HG02981 (cell line): ENCODE measurements around the gene DDX39B.

ENCODE experiments used
- ATAC-seq: cut with Tn5 transposase; IDR thresholded peaks from one replicate; pipeline ENCODE4 v1.9.1; 2021; ENCODE audit warnings: mild to moderate bottlenecking, moderate library complexity; ENCODE audit not compliant: unreplicated experiment

Gene DDX39B

DNA sequence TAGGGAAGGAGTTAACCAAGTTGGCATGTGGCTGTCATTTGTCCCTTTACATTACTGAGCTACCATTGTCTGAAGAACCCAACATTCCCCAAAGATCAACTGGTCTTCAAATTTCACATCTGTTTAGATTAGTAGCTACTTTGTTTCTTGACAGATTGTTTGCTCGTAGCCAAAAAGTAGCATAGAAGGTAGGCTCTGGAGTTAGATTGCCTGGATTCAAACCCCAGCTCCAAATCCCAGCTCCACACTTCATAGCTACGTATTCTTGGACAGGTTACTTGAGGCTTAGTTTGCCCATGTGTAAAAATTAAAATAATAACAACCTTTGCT, 6.7 kb upstream of the DDX39B start:
- no peak for ATAC-seq

DNA sequence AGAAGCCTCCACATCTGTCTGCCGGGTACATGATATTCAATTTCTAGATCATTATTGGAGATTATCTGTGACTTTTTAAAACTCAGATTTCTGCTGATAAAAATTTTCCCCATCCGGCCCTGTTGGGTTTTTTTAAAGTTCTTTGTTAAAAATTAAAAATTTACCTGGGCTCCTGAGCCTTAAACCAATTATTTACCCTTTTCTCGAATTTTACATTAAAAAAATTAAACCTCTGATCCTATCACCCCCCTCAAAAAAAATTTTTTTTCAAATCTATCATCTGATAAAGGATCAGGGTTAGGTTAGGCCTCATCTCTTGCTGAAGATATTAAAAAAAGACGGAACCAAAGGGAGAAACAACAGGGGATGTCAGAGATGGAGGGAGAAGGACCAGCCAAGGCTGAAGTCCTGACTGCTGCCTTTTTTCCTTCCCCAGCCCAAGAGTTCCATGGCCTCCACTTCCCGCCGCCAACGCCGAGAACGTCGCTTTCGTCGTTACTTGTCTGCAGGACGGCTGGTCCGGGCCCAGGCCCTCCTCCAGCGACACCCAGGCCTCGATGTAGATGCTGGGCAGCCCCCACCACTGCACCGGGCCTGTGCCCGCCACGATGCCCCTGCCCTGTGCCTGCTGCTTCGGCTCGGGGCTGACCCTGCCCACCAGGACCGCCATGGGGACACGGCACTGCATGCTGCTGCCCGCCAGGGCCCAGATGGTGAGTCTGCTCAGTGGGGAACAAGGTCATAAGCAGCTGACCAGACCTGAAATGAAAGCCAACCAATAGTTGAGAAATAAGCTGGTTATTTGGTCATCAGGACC, 6.1 kb upstream of the DDX39B start:
- ATAC-seq, result no peak

DNA sequence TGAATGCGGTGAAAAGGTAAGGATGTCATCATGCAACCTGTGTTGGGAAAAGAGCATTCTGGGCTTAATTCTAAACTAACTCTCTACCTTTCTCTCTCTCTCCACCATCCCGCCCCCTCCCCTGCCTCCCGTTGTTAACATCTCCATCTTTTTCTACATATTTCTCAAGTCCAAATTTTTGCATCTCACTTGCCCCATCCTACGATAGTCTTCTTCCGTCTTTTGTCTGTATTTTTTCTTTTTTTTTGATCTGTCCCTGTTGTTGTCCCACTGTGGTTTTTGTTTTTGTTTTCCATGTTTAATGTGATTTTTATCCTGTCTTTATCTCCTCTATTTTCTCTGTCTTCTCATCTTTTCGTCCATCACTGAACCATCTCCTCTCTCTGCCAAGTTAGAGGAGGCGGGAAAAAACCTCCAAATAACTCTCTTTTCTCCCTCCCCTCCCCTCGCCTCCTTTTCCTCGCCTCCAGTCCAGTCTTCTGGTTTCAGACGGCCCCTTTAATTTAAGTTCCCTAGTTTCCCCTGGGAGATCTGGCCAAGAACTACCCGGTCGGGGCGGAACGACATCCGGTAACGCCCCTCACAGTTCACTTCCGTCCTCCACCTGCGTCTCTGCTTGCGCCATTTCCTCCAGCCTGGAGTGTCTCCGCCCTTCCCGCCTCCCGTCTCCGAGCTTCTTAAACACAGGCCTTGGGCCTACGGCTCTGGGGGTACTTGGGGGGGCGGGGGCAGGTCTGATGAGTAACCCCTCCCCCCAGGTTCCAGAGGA, 5.3 kb upstream of the DDX39B start, which contains the start of gene NFKBIL1:
NFKBIL1 (plus strand) TSS at position 651 of the 769 bp plus-strand sequence; CDS start at position 738, 87 bp downstream.
- peak; percentile 61 for ATAC-seq

DNA sequence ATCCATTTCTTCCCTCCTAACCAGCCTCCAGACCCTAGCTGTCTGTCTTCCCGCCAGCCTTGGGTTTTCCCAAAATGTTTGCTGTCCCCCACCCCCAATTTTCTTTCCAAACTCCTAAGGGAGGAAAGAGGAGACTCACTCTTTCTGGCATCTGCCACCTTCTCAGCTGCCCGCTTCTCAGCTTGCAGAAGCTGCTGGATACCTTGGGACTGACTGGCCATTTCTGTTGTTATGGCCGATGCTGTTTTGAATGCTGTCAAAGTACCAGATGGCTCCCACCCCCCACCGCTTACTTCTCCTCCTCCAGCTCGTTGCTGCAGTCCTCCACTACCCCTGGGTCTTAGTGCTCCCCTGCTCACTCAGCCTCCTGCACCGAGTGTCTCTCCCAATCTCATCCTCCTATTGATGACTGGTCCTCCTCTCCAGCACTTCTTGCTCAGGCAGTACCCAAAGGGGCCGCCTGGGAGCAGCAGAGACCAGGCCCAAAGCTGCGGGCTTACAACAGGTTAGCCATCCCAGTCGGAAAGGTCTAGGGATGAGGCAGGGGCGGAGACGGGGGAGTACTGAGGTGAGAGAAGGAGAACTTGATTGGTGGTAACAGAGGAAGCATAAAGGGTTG, 4.6 kb upstream of the DDX39B start, which contains the start of gene ATP6V1G2:
ATP6V1G2 (minus strand) TSS at position 270 of the 619 bp plus-strand sequence; CDS start at position 221, 49 bp downstream.
- peak; percentile 34 for ATAC-seq

DNA sequence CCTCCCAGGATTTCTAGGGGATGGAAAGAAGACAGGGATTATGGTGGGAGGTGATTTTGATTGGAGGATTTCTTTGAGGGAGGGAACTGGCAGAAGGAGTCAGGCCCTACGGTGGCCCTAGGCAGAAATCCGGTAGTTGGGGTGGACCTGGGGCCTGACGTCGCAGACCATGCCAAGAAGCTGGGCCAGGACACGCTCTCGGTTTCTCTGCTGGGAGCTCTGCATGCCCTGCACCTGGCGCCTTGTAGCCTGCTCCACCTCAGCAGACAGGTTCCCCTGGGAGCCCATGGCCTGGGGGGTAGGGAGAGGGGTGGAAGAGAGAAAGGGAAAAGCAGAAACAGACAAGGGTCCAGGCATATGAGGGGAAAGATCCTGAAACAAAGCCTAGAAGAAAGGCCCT, 3.5 kb upstream of the DDX39B start:
- no peak for ATAC-seq

DNA sequence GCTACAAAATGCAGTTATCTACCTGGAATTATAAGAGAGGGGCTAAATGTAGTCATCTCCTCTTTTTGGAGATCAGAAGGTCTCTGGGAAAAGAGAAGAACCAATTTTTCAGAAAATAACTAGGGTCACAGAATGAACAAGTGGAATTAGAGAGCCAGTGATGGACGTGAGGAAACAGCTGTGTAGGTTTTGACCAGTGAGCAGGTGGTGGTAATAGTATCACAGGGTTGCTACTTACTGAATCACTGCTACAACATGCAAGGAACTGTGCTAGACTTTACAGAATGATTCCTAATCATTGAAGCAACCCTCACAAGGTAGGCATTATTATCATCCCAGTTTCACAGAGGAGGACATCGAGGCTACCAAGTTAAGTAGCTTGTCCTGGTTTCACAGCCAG, 2.9 kb upstream of the DDX39B start:
- no peak for ATAC-seq

DNA sequence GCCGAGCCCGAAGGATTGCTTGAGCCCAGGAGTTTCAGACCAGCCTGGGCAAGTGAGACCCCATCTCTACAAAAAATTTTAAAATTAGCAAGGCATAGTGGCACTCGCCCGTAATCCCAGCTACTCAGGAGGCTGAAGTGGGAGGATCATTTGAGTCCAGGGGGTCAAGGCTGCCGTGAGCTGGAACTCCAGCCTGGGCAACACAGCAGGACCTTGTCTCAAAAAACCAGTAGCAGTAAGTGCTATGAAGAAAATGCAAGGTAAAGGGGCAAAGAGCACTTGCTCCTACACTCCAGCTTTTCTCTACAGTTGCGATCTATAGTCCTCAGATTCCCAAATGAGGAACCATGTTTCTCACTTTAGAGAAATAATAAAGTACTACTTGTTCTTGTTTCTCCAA, 1.8 kb upstream of the DDX39B start:
- no peak for ATAC-seq

DNA sequence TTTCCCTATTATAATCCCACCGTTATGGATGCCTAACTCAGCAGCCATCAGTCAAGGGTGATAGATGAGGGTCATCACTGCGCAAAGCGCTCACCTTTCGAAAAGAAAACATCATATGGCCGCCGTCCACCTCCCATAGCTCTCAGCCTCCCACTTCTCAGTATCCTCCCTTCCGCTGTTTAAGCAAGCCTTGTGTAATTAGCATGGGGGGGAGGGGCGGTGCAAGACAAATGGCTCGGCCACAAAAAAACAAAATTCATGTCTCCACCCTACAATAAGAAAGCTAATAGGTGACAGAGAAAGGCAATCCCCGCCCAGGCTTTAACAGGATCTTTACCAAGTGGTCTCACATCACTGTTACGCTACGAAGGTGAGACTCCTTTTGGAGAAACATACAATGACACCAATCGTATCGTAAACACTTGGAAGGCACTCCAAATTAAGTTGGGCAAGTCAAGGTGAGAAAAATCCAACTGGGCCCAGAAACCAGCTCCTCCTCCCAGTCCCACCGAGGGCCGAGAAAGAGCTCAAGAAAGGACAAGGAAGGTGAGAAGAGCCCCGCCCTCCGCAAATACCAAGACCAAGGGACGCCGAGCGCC, 645 bp downstream of the DDX39B start:
- no peak for ATAC-seq

DNA sequence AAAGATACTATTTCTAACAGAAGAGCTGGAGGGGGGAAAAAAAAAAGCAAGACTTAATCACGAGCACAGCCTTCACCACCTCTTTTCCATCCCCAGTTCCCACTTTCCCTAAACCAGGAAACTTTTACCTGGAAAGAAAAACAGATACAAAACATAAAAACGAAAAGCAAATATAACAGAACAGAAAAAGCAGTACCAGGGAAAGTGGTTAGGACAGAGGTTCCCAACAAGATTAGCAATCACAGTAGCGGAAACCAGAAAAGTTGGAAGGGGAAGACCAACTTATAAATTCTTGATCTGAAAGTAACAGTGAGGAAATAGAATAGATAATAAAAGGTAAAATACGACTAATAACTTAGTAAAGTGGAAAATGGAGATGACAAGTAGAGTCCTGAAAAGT, 1.2 kb downstream of the DDX39B start:
- ATAC-seq, result no peak

DNA sequence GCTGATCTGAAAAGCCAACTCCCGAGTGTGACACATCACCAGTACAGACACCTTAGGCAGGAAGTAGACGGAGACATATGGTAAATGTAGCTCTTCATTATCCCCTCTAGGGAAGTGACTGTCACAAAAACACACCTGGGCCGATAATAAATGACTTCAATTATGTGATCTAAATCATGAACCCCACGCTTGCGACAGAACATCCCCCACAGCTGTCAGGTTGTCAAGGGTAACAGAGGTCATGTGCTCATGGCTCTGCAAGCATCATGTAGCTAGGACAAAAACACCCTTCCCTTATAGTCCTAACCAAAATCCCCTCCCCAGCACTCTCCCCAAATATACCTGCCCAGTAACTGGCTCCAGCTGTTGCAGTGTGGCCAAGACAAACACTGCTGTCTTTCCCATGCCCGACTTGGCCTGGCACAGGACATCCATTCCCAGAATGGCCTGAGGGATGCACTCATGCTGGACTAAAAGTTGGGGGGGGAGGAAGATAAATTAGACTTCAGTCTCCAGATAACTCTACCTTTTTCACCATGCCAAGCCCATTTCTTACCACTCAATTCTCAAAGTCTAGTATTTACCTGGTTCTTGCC, 2.9 kb downstream of the DDX39B start:
- ATAC-seq, result no peak

DNA sequence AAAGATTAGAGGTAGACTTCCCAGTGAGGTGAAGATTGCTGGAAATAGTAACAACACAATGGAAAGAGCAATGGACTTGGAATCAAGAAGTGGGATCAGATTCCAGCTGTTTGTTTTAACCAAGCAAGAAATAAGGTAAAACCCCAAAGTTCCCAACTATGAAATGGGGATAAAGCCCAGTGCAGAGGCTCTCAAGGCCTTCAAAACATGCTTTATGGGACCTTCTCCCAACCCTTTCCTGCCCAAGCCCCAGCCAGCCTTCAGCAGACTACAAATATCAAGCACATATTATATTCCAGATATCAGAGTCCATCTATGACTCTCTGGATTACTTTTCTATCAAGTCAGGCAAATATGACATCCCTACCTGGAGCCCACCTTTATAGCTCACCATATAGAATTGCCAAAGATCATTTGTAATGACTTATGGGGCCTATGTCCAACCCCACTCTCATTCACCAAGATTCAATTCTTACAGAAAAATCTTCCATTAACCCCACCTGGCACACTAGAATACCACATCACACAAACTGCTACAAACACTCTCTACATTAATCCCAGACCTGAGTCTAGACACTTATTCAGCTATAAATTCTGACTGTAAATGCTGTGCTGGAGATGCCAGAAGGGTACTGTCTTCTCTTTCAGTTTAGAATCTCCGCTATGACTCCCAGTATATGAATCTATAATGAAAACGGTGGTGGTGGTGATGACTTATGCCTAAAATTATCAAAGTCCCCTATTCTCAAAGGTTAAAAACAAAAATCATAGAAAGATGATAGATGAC, 6.1 kb downstream of the DDX39B start:
- no peak for ATAC-seq

DNA sequence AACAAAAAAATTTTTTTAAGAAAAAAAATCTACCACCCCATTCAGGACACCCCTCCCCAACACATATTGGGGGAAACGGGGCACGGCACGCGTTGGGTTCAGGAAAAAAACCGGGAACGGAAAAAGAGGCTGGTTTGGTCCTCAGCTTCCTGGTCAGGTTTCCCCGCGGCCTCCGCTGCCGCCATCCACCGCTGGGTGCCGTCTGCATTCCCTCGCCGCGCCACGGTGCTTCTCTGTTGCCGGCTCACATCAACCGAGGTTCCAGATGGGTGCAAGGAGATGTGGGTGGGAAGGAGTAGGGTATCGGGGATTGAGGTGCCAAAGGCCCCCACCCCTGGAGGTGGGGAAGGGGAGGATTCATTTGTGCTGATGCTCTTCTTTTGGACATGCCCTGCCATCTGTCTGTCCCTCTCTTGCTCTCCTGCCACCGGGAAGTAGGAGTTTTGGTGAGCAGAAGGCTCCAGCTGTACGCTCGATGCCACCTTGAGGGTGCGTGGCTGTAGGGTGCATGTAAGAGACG, 7.2 kb downstream of the DDX39B start:
- ATAC-seq, result no peak

DNA sequence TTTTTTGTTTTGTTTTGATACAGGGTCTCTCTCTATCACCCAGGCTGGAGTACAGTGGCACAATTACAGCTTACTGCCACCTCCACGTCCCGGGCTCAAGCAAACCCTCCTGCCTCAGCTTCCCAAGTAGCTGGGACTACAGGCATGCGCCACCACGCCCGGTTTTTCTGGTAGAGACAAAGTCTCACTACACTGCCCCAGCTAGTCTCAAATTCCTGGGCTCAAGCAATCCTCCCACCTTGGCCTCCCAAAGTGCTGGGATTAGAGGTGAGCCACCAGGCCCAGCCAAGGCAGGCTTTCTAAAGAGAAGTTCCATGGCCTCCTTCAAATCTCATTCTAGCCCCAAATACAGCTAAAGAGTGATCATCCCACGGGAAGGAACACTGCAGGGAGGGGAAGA, 7.8 kb downstream of the DDX39B start:
- ATAC-seq, result no peak

DNA sequence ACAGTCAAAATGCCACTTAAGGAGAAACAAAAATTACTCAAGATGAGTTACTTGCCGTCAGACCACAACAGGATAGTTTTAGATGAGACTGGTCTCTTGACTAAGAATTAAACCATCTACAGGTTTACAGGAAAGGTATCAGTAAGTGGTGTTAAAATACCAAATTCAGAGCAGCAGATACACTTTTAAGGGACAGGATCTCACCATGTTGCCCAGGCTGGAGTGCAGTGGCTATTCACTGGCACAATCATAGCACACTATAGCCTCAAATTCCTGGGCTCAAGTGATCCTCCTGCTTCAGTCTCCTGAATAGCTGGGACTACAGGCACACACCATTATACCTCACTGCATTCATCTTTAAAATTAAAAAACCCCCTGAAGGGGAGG, 8.4 kb downstream of the DDX39B start:
- no peak for ATAC-seq

DNA sequence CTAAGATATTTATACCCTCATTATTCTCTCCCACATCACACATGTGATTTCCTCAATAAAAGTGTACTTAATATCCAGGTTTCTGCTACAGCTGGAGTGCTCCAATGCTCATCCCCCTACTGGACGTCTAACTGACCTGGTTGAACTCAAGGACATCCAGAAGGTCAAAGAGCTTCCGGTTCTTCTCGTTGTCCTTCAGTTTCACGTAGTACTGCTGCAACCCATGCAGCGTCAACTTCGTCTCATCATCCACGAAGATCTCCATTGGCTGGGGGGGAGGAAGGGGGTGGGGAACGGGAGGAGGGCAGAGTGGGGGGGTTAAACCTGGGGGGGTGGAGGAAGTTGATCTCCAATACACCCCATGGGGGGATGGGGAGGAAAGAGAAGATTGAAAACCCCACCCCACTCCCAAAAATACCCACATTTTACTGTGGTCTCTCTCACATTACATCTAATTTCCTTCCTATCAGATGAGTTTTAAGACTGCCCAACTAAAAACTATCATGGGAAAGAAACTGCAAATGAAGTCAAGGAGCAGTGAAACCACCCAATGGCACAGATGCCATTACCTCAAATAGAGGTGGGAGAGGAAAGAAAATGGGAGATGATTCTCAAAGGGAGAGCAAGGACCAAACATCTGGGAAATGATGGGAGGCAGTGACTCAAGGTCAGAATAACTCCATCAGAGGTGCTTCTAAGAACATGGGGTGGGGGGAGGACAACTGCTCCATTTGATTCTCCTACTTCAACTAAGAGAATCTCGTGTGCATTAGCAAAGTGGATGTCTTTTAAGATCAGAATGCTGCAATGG, 9.0 kb downstream of the DDX39B start:
- no peak for ATAC-seq

DNA sequence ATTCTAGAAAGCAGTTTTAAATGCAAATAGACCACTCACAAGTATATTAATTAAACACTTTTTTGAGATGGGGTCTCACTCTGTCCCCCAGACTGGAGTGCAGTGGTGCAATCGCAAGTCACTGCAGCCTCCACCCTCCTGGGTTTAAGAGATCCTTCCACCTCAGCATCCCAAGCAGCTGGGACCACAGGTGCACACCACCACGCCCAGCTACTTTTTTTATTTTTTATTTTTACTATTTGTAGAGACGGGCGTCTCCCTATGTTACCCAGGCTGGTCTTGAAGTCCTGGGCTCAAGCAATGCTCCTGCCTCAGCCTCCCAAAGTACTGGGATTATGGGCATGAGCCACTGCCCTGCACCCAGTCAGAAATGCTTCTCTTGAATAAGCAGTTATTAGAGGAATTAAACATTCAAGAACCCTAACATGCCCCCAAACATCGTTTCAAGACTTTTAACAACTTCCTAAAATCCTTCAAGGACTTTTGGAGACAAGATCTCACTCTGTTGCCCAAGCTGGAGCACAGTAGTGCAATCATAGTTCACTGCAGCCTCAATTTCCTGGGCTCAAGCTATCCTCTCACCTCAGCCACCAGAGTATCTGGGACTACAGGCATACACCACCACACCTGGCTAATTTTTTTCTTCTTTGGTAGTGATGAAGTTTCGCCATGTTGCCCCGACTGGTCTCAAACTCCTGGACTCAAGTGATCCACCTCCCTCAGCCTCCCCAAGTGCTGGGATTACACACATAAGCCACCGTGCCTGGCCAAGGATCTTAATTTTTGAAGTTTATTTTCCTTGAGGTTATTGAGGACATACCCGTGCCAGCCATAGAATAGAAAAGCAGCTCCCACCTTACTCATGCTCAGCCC, 9.8 kb downstream of the DDX39B start:
- ATAC-seq, result no peak

DNA sequence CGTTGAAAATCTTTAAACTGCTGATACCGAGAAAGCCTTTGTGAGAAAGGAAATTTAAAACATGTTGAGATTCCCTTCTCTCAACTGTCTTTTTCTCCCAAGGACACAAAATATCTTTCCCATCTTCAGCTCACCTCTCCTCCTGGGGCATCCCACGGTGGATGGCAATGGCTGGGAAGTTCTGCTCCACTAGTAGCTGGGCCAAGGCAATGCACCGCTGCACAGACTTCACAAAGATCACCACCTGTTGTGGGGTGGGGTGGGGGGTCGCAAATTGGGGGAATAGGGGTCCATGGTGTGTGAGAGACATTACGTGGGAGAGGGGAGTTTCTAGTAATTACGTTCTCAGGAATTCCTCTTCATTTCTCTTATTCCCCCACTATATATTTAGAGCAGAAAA, 10.6 kb downstream of the DDX39B start:
- ATAC-seq, result no peak

DNA sequence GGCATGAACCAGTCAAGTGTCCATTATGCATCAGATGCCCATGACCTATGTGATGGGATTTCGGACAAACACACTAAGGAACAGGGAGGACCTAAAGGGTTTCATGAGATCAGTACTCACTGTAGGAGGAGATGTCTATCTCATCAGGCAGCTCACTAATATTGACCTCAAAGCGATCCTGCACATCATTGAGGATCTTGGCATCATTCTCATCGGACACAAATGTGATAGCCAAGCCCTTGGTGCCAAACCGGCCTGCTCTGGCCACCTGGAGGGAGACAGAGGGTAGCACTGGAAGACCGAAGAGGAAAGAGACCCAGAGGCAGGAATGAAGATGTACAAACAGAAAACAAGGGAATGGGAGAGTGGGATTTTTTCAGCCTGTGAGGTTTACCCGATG, 11.1 kb downstream of the DDX39B start:
- no peak for ATAC-seq
